SK-N-SH treated with all-trans-retinoic acid at 6 μM for 48 hours (cell line): Measurements from ENCODE around the gene ATP11A.

ENCODE experiments used
- RARB ChIP-seq: fragments of 250-450 bp; sonication (Bioruptor Pico); IDR thresholded peaks from 2 replicates; pipeline ENCODE4 v1.8.0; 2021; ENCODE audit warnings: mild to moderate bottlenecking, moderate library complexity
- TOX ChIP-seq: fragments of 250-450 bp; sonication (Bioruptor Pico); IDR thresholded peaks from 2 replicates; pipeline ENCODE4 v1.8.0; 2021; ENCODE audit warnings: mild to moderate bottlenecking, moderate library complexity, borderline replicate concordance
- TF ChIP-seq, protein P1 (sequence below): fragments of 250-450 bp; sonication (Bioruptor Pico); IDR thresholded peaks from 2 replicates; pipeline ENCODE4 v1.8.0; 2020; ENCODE audit warnings: mild to moderate bottlenecking, moderate library complexity, borderline replicate concordance

DNA sequence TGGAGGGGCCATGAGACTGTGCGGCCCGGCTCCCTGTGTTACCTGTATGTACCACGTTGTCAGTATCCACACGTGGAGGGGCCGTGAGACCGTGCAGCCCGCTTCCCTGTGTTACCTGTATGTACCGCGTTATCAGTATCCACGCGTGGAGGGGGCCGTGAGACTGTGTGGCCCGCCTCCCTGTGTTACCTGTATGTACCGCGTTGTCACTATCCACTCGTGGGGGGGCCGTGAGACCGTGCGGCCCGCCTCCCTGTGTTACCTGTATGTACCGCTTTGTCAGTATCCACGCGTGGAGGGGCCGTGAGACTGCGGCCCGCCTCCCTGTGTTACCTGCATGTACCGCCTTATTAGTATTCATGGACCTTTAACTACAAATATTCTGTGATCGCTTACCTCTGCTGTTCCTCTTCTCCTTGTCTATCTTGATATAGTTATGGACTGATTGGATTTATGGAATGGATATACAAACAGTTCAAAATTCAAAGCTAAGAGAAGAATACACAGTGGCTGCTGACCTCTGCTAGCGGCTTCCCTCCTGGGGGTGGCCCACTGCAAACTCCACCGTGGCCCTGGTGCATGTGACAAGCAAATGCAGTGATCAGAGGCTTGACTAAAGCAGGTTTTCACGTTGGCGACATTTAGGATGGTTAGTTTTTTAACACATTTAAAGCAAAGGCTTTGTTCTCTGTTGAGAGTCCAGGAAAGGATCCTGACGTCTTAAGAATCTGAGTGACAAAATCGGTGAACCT is 38.7 kb downstream of the ATP11A start:
- TF ChIP-seq, protein P1, sequence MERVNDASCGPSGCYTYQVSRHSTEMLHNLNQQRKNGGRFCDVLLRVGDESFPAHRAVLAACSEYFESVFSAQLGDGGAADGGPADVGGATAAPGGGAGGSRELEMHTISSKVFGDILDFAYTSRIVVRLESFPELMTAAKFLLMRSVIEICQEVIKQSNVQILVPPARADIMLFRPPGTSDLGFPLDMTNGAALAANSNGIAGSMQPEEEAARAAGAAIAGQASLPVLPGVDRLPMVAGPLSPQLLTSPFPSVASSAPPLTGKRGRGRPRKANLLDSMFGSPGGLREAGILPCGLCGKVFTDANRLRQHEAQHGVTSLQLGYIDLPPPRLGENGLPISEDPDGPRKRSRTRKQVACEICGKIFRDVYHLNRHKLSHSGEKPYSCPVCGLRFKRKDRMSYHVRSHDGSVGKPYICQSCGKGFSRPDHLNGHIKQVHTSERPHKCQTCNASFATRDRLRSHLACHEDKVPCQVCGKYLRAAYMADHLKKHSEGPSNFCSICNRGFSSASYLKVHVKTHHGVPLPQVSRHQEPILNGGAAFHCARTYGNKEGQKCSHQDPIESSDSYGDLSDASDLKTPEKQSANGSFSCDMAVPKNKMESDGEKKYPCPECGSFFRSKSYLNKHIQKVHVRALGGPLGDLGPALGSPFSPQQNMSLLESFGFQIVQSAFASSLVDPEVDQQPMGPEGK (CRISPR knock-in tag): no peak
- no peak for TF ChIP-seq RARB (CRISPR knock-in tag)
- no peak for TF ChIP-seq TOX (CRISPR knock-in tag)
